CD4-positive, CD25-positive, alpha-beta regulatory T cell (primary cell): Measurements from ENCODE around the gene MCM3AP. TPM values are rescaled to one million over a fixed set of nuclear protein-coding genes. Genes with fewer than 3 reads are reported as not detected.
A peak's percentile ranks its signal among the peaks of the same experiment; 100 is the strongest.

Experiments used
- ATAC-seq, 2 donors: fragments of 150-1000 bp; cut with Tn5 transposase; one replicate each; pipeline ENCODE4 v1.10.0; 2021; ENCODE audit warnings: low read depth in 2 of 2, moderate number of reproducible peaks in 2 of 2, moderate library complexity in 1 of 2
- DNase-seq, 3 donors: peaks; one replicate each; pipeline versions ENCODE4 v3.0.0 to v3.0.0-alpha.2; 2012 to 2022; ENCODE audit warnings: mixed read lengths in 1 of 3
- H3K27ac ChIP-seq: one replicate; pipeline ENCODE4 v1.7.0; 2013; ENCODE audit warnings: mild to moderate bottlenecking, low read length; ENCODE audit not compliant: insufficient read depth, poor library complexity, severe bottlenecking
- H3K27me3 ChIP-seq: one replicate; pipeline ENCODE4 v1.7.0; 2013; ENCODE audit warnings: low read length; ENCODE audit not compliant: control insufficient read depth, insufficient read depth
- H3K36me3 ChIP-seq: one replicate; pipeline ENCODE4 v1.7.0; 2013; ENCODE audit warnings: mild to moderate bottlenecking, low read length, moderate library complexity; ENCODE audit not compliant: control insufficient read depth, insufficient read depth
- H3K4me1 ChIP-seq: 2 replicates; pipeline ENCODE4 v1.7.0; 2013; ENCODE audit warnings: mild to moderate bottlenecking, low read length; ENCODE audit not compliant: insufficient read depth, control insufficient read depth, poor library complexity, severe bottlenecking
- H3K4me3 ChIP-seq: one replicate; pipeline ENCODE4 v1.7.0; 2013; ENCODE audit warnings: low read depth, mild to moderate bottlenecking, low read length, moderate library complexity
- H3K9me3 ChIP-seq, 2 experiments: 1 replicate in 1 of 2; 2 replicates in 1 of 2; pipeline ENCODE4 v1.7.0; 2013; ENCODE audit warnings: low read length in 2 of 2, mild to moderate bottlenecking in 1 of 2, moderate library complexity in 1 of 2; ENCODE audit not compliant: control insufficient read depth in 2 of 2
- H3K27ac Mint-ChIP-seq, 3 donors: one replicate each; pipeline ENCODE4 v1.8.0; 2020 to 2022; ENCODE audit warnings: mild to moderate bottlenecking in 3 of 3, mixed read lengths in 3 of 3, moderate library complexity in 2 of 3
- H3K27me3 Mint-ChIP-seq: one replicate; pipeline ENCODE4 v1.8.0; 2022; ENCODE audit warnings: mild to moderate bottlenecking, mixed read lengths
- H3K36me3 Mint-ChIP-seq: one replicate; pipeline ENCODE4 v1.8.0; 2020; ENCODE audit warnings: mixed read lengths
- H3K4me1 Mint-ChIP-seq, 4 donors: one replicate each; pipeline ENCODE4 v1.8.0; 2020 to 2022; ENCODE audit warnings: mixed read lengths in 4 of 4, mild to moderate bottlenecking in 1 of 4
- H3K4me3 Mint-ChIP-seq, 4 donors: one replicate each; pipeline ENCODE4 v1.8.0; 2020 to 2022; ENCODE audit warnings: mild to moderate bottlenecking in 4 of 4, mixed read lengths in 4 of 4, moderate library complexity in 3 of 4
- H3K9me3 Mint-ChIP-seq, 7 donors: one replicate each; pipeline ENCODE4 v1.8.0; 2020 to 2022; ENCODE audit warnings: mixed read lengths in 7 of 7, mild to moderate bottlenecking in 3 of 7, moderate library complexity in 2 of 7
- polyA plus RNA-seq, 4 donors: library from polyadenylated mRNA; unstranded; fragments of 300-500 nt; fragmentation: Illumina TruSeq; gene quantifications; one replicate each; pipeline ENCODE4 v1.2.3, GENCODE V29; 2021
- total RNA-seq: library from RNA; stranded (reverse); gene quantifications from one replicate; pipeline ENCODE4 v1.2.3, GENCODE V29; 2022

MCM3AP gene
- total and polyA plus RNA-seq, 5 donors from 2014 or later = 30.7 to 139 (median 45.3) TPM

- Histone ChIP-seq H3K27ac (no peak overlapping the region), H3K4me3 (no peak overlapping the region), H3K36me3 (peaks cover 10% of the 10 kb centered on the region), H3K9me3 (no peaks in the 10 kb centered on the region), H3K4me1 (no peaks in the 10 kb centered on the region), H3K27me3 (no peaks in the 10 kb centered on the region)
- DNase-seq = no peak
- H3K27ac Mint-ChIP-seq = no peak overlapping the region
- H3K9me3 Mint-ChIP-seq = no peaks in the 10 kb centered on the region
- H3K27me3 Mint-ChIP-seq = no peaks in the 10 kb centered on the region
- H3K36me3 Mint-ChIP-seq = peaks cover 13% of the 10 kb centered on the region
- H3K4me1 Mint-ChIP-seq = no peaks in the 10 kb centered on the region
- no peak overlapping the region for H3K4me3 Mint-ChIP-seq
- ATAC-seq = no peak
These were observed 72.5 kb downstream of the MCM3AP start for GRCh38 chr21:46212721-46213484.

- Histone ChIP-seq H3K36me3 (peaks cover 16% of the 10 kb centered on the region), H3K4me3 (no peak overlapping the region), H3K4me1 (no peaks in the 10 kb centered on the region), H3K9me3 (no peaks in the 10 kb centered on the region), H3K27ac (no peak overlapping the region), H3K27me3 (no peaks in the 10 kb centered on the region)
- ATAC-seq (no peak), DNase-seq (no peak)
- no peaks in the 10 kb centered on the region for H3K9me3 Mint-ChIP-seq
- no peak overlapping the region for H3K27ac Mint-ChIP-seq
- H3K4me3 Mint-ChIP-seq = no peak overlapping the region
- H3K36me3 Mint-ChIP-seq = peaks cover 16% of the 10 kb centered on the region
- no peaks in the 10 kb centered on the region for H3K27me3 Mint-ChIP-seq
- H3K4me1 Mint-ChIP-seq = no peaks in the 10 kb centered on the region
These were observed 73.4 kb downstream of the MCM3AP start for GRCh38 chr21:46211786-46212720.

GRCh38 chr21:46211376-46211775, 74.0 kb downstream of the MCM3AP start:
- ATAC-seq (no peak), DNase-seq (no peak)
- Mint-ChIP-seq H3K27me3 (no peaks in the 10 kb centered on the region), H3K4me3 (no peak overlapping the region), H3K27ac (peak overlapping the region in 1 of 3 donors; percentile 20), H3K4me1 (no peaks in the 10 kb centered on the region), H3K9me3 (no peaks in the 10 kb centered on the region), H3K36me3 (peaks cover 16% of the 10 kb centered on the region)
- Histone ChIP-seq H3K4me3 (no peak overlapping the region), H3K27ac (no peak overlapping the region), H3K4me1 (no peaks in the 10 kb centered on the region), H3K27me3 (no peaks in the 10 kb centered on the region), H3K9me3 (no peaks in the 10 kb centered on the region), H3K36me3 (peaks cover 19% of the 10 kb centered on the region)

GRCh38 chr21:46210378-46211136, 74.9 kb downstream of the MCM3AP start:
- no peak for DNase-seq
- H3K27ac ChIP-seq = no peak overlapping the region
- H3K4me3 Mint-ChIP-seq = no peak overlapping the region
- no peaks in the 10 kb centered on the region for H3K27me3 ChIP-seq
- no peak for ATAC-seq
- peak overlapping the region in 1 of 3 donors; percentile 20 for H3K27ac Mint-ChIP-seq
- H3K4me1 ChIP-seq = no peaks in the 10 kb centered on the region
- no peaks in the 10 kb centered on the region for H3K9me3 Mint-ChIP-seq
- no peak overlapping the region for H3K4me3 ChIP-seq
- H3K27me3 Mint-ChIP-seq = no peaks in the 10 kb centered on the region
- H3K4me1 Mint-ChIP-seq = no peaks in the 10 kb centered on the region
- H3K9me3 ChIP-seq = no peaks in the 10 kb centered on the region
- H3K36me3 Mint-ChIP-seq = peaks cover 13% of the 10 kb centered on the region
- H3K36me3 ChIP-seq = peaks cover 19% of the 10 kb centered on the region

GRCh38 chr21:46208761-46209721, 76.4 kb downstream of the MCM3AP start:
- Histone ChIP-seq H3K4me3 (no peak overlapping the region), H3K9me3 (no peaks in the 10 kb centered on the region), H3K27me3 (no peaks in the 10 kb centered on the region), H3K27ac (no peak overlapping the region), H3K4me1 (no peaks in the 10 kb centered on the region), H3K36me3 (peaks cover 28% of the 10 kb centered on the region)
- ATAC-seq (no peak), DNase-seq (no peak)
- peak overlapping the region in 1 of 4 donors; percentile 27 for H3K4me3 Mint-ChIP-seq
- H3K27ac Mint-ChIP-seq = peak overlapping the region in 1 of 3 donors; percentile 15
- H3K9me3 Mint-ChIP-seq = no peaks in the 10 kb centered on the region
- H3K36me3 Mint-ChIP-seq = peaks cover 13% of the 10 kb centered on the region
- H3K27me3 Mint-ChIP-seq = no peaks in the 10 kb centered on the region
- H3K4me1 Mint-ChIP-seq = no peaks in the 10 kb centered on the region

- H3K9me3 Mint-ChIP-seq = no peaks in the 10 kb centered on the region
- peaks cover 15% of the 10 kb centered on the region for H3K36me3 Mint-ChIP-seq
- H3K4me1 Mint-ChIP-seq = no peaks in the 10 kb centered on the region
- H3K27me3 Mint-ChIP-seq = no peaks in the 10 kb centered on the region
- Histone ChIP-seq H3K4me3 (no peak overlapping the region), H3K36me3 (peaks cover 33% of the 10 kb centered on the region), H3K4me1 (no peaks in the 10 kb centered on the region), H3K9me3 (no peaks in the 10 kb centered on the region), H3K27ac (no peak overlapping the region), H3K27me3 (no peaks in the 10 kb centered on the region)
- no peak overlapping the region for H3K27ac Mint-ChIP-seq
- ATAC-seq = no peak
- H3K4me3 Mint-ChIP-seq = no peak overlapping the region
- no peak for DNase-seq
These were observed 77.4 kb downstream of the MCM3AP start for GRCh38 chr21:46207920-46208591.
